Caco-2 (cell line): Measurements from ENCODE around the gene GIPC2. TPM values are rescaled to one million over a fixed set of nuclear protein-coding genes. Genes with fewer than 3 reads are reported as not detected.

Source experiments
- BruUV-seq: library from RNA; stranded (reverse); fragments of 400-500 nt; replicated peaks from 2 replicates; lab custom pipeline; 2021; lab: Mats Ljungman, UMichigan
- CTCF ChIA-PET: fragments of 300-600 bp; sonication (Branson Sonifier 250); formaldehyde crosslinking; loops from one replicate; lab custom pipeline; 2022; ENCODE audit warnings: antibody characterized with exemption; lab: Charles Lee
- POLR2A ChIA-PET: fragments of 300-600 bp; sonication (Branson Sonifier 250); formaldehyde crosslinking; loops from one replicate; lab custom pipeline; 2022; ENCODE audit warnings: antibody characterized with exemption; lab: Charles Lee
- DNase-seq, 2 experiments: peaks; one replicate each; pipeline versions ENCODE4 v3.0.0 to v3.0.0-alpha.2; 2020 to 2022
- H3K27me3 ChIP-seq: replicated peaks from 2 replicates; pipeline ENCODE4 v1.6.0; 2011; ENCODE audit warnings: low read length; ENCODE audit not compliant: control insufficient read depth, insufficient read depth
- H3K36me3 ChIP-seq: 2 replicates; pipeline ENCODE4 v1.5.1; 2011; ENCODE audit warnings: low read length; ENCODE audit not compliant: control insufficient read depth, insufficient read depth
- H3K4me1 ChIP-seq: fragments of 250-450 bp; sonication (Bioruptor Pico); 2 replicates; pipeline ENCODE4 v1.5.1; 2020; ENCODE audit warnings: mild to moderate bottlenecking
- H3K4me3 ChIP-seq: 2 replicates; pipeline ENCODE4 v1.5.1; 2011; ENCODE audit warnings: low read depth, mild to moderate bottlenecking, control low read depth, low read length
- H3K9me3 ChIP-seq: fragments of 250-450 bp; sonication (Bioruptor Pico); 2 replicates; pipeline ENCODE4 v1.5.1; 2020; ENCODE audit warnings: mild to moderate bottlenecking, moderate library complexity
- H3K27ac Mint-ChIP-seq: one replicate; pipeline ENCODE4 v1.8.0; 2022; ENCODE audit warnings: mixed read lengths; ENCODE audit not compliant: unreplicated experiment
- H3K27me3 Mint-ChIP-seq: one replicate; pipeline ENCODE4 v1.8.0; 2022; ENCODE audit warnings: mixed read lengths; ENCODE audit not compliant: insufficient read depth, unreplicated experiment
- H3K36me3 Mint-ChIP-seq: one replicate; pipeline ENCODE4 v1.8.0; 2022; ENCODE audit warnings: mild to moderate bottlenecking, mixed read lengths; ENCODE audit not compliant: insufficient read depth, unreplicated experiment
- H3K4me1 Mint-ChIP-seq: one replicate; pipeline ENCODE4 v1.8.0; 2022; ENCODE audit warnings: low read depth, mixed read lengths; ENCODE audit not compliant: unreplicated experiment
- H3K4me3 Mint-ChIP-seq: one replicate; pipeline ENCODE4 v1.8.0; 2022; ENCODE audit warnings: mild to moderate bottlenecking, moderate library complexity, mixed read lengths; ENCODE audit not compliant: unreplicated experiment
- H3K9me3 Mint-ChIP-seq: one replicate; pipeline ENCODE4 v1.8.0; 2022; ENCODE audit warnings: mixed read lengths; ENCODE audit not compliant: unreplicated experiment
- CTCF ChIP-seq, 2 experiments: fragments of 200-600 bp in 1 of 2; IDR thresholded peaks; 1 replicate in 1 of 2; 2 replicates in 1 of 2; pipeline versions ENCODE4 v1.5.1 to v1.8.0; 2011 to 2022; ENCODE audit warnings: antibody characterized with exemption in 1 of 2, control low read depth in 1 of 2, inconsistent platforms in 1 of 2, low read depth in 1 of 2, low read length in 1 of 2, mild to moderate bottlenecking in 1 of 2, moderate library complexity in 1 of 2; ENCODE audit not compliant: insufficient read depth in 1 of 2, severe bottlenecking in 1 of 2, unreplicated experiment in 1 of 2
- intact Hi-C: fragments of 100-400 bp; cut with micrococcal nuclease; formaldehyde crosslinking; loops from one replicate; pipeline ENCODE4 v1.10.0; 2022; ENCODE audit not compliant: unreplicated experiment
- total RNA-seq: library from RNA; stranded (reverse); gene quantifications from 2 replicates; pipeline ENCODE4 v1.2.3, GENCODE V29; 2022

GIPC2 gene
- total RNA-seq, 1 experiment from 2014 or later: 4.4 TPM

GRCh38 chr1:78156805-78157521 is 111.2 kb downstream of the GIPC2 start:
- H3K27me3 Mint-ChIP-seq: no peaks in the 10 kb centered on the region
- H3K4me3 ChIP-seq: no peak overlapping the region
- POLR2A ChIA-PET: no interaction called here

GRCh38 chr1:78165816-78166215 is 120.0 kb downstream of the GIPC2 start:
- DNase-seq: no peak
- intact Hi-C loops: no loop called here
- no peaks in the 10 kb centered on the region for H3K4me1 Mint-ChIP-seq
- no peaks in the 10 kb centered on the region for H3K9me3 ChIP-seq
- no peaks in the 10 kb centered on the region for H3K9me3 Mint-ChIP-seq
- H3K36me3 ChIP-seq: no peaks in the 10 kb centered on the region
- H3K36me3 Mint-ChIP-seq: no peaks in the 10 kb centered on the region
- H3K4me1 ChIP-seq: no peaks in the 10 kb centered on the region
- BruUV-seq: no TSS peak
- no peak overlapping the region for H3K4me3 ChIP-seq
- TF ChIP-seq CTCF (IDR thresholded peaks at IDR 0.05; ENCODE audit: insufficient read depth in 1 of 2, low read depth in 1 of 2, low read length in 1 of 2, severe bottlenecking in 1 of 2, unreplicated experiment in 1 of 2): no peak
- POLR2A ChIA-PET: no interaction called here
- H3K4me3 Mint-ChIP-seq: no peak overlapping the region
- CTCF ChIA-PET: no interaction called here
- H3K27ac Mint-ChIP-seq: no peak overlapping the region
- H3K27me3 ChIP-seq: no peaks in the 10 kb centered on the region
- no peaks in the 10 kb centered on the region for H3K27me3 Mint-ChIP-seq

More at GRCh38 chr1:78156805-78157521, 111.2 kb downstream of the GIPC2 start:
- CTCF ChIA-PET: no interaction called here
- intact Hi-C loops: no loop called here
- H3K4me1 Mint-ChIP-seq: no peaks in the 10 kb centered on the region
- H3K9me3 Mint-ChIP-seq: peaks cover 9% of the 10 kb centered on the region
- no peak overlapping the region for H3K27ac Mint-ChIP-seq
- BruUV-seq: no TSS peak
- H3K27me3 ChIP-seq: no peaks in the 10 kb centered on the region
- no peaks in the 10 kb centered on the region for H3K36me3 Mint-ChIP-seq
- no peaks in the 10 kb centered on the region for H3K36me3 ChIP-seq
- no peak for DNase-seq
- no peaks in the 10 kb centered on the region for H3K4me1 ChIP-seq
- no peak for TF ChIP-seq CTCF (IDR thresholded peaks at IDR 0.05; ENCODE audit: insufficient read depth in 1 of 2, low read depth in 1 of 2, low read length in 1 of 2, severe bottlenecking in 1 of 2, unreplicated experiment in 1 of 2)
- H3K9me3 ChIP-seq: no peaks in the 10 kb centered on the region
- no peak overlapping the region for H3K4me3 Mint-ChIP-seq

- H3K36me3 ChIP-seq: no peaks in the 10 kb centered on the region
- H3K27me3 ChIP-seq: no peaks in the 10 kb centered on the region
- no peak overlapping the region for H3K4me3 ChIP-seq
- Mint-ChIP-seq H3K4me3 (no peak overlapping the region), H3K27me3 (no peaks in the 10 kb centered on the region), H3K36me3 (no peaks in the 10 kb centered on the region), H3K9me3 (no peaks in the 10 kb centered on the region), H3K27ac (no peak overlapping the region), H3K4me1 (no peaks in the 10 kb centered on the region)
- H3K4me1 ChIP-seq: no peaks in the 10 kb centered on the region
- BruUV-seq: no TSS peak
- DNase-seq: no peak
- CTCF ChIA-PET: no interaction called here
- intact Hi-C loops: no loop called here
- no peaks in the 10 kb centered on the region for H3K9me3 ChIP-seq
- POLR2A ChIA-PET: no interaction called here
- no peak for TF ChIP-seq CTCF (IDR thresholded peaks at IDR 0.05; ENCODE audit: insufficient read depth in 1 of 2, low read depth in 1 of 2, low read length in 1 of 2, severe bottlenecking in 1 of 2, unreplicated experiment in 1 of 2)
Observed at GRCh38 chr1:78168306-78168705, 122.5 kb downstream of the GIPC2 start.
